Caco-2 (cell line): Measurements from ENCODE around the gene PEX14. TPM values are rescaled to one million over a fixed set of nuclear protein-coding genes. Genes with fewer than 3 reads are reported as not detected.

Source experiments
- BruUV-seq: library from RNA; stranded (reverse); fragments of 400-500 nt; replicated peaks from 2 replicates; lab custom pipeline; 2021; lab: Mats Ljungman, UMichigan
- CTCF ChIA-PET: fragments of 300-600 bp; sonication (Branson Sonifier 250); formaldehyde crosslinking; loops from one replicate; lab custom pipeline; 2022; ENCODE audit warnings: antibody characterized with exemption; lab: Charles Lee
- POLR2A ChIA-PET: fragments of 300-600 bp; sonication (Branson Sonifier 250); formaldehyde crosslinking; loops from one replicate; lab custom pipeline; 2022; ENCODE audit warnings: antibody characterized with exemption; lab: Charles Lee
- DNase-seq, 2 experiments: peaks; one replicate each; pipeline versions ENCODE4 v3.0.0 to v3.0.0-alpha.2; 2020 to 2022
- H3K27me3 ChIP-seq: replicated peaks from 2 replicates; pipeline ENCODE4 v1.6.0; 2011; ENCODE audit warnings: low read length; ENCODE audit not compliant: control insufficient read depth, insufficient read depth
- H3K36me3 ChIP-seq: 2 replicates; pipeline ENCODE4 v1.5.1; 2011; ENCODE audit warnings: low read length; ENCODE audit not compliant: control insufficient read depth, insufficient read depth
- H3K4me1 ChIP-seq: fragments of 250-450 bp; sonication (Bioruptor Pico); 2 replicates; pipeline ENCODE4 v1.5.1; 2020; ENCODE audit warnings: mild to moderate bottlenecking
- H3K4me3 ChIP-seq: 2 replicates; pipeline ENCODE4 v1.5.1; 2011; ENCODE audit warnings: low read depth, mild to moderate bottlenecking, control low read depth, low read length
- H3K9me3 ChIP-seq: fragments of 250-450 bp; sonication (Bioruptor Pico); 2 replicates; pipeline ENCODE4 v1.5.1; 2020; ENCODE audit warnings: mild to moderate bottlenecking, moderate library complexity
- H3K27ac Mint-ChIP-seq: one replicate; pipeline ENCODE4 v1.8.0; 2022; ENCODE audit warnings: mixed read lengths; ENCODE audit not compliant: unreplicated experiment
- H3K27me3 Mint-ChIP-seq: one replicate; pipeline ENCODE4 v1.8.0; 2022; ENCODE audit warnings: mixed read lengths; ENCODE audit not compliant: insufficient read depth, unreplicated experiment
- H3K36me3 Mint-ChIP-seq: one replicate; pipeline ENCODE4 v1.8.0; 2022; ENCODE audit warnings: mild to moderate bottlenecking, mixed read lengths; ENCODE audit not compliant: insufficient read depth, unreplicated experiment
- H3K4me1 Mint-ChIP-seq: one replicate; pipeline ENCODE4 v1.8.0; 2022; ENCODE audit warnings: low read depth, mixed read lengths; ENCODE audit not compliant: unreplicated experiment
- H3K4me3 Mint-ChIP-seq: one replicate; pipeline ENCODE4 v1.8.0; 2022; ENCODE audit warnings: mild to moderate bottlenecking, moderate library complexity, mixed read lengths; ENCODE audit not compliant: unreplicated experiment
- H3K9me3 Mint-ChIP-seq: one replicate; pipeline ENCODE4 v1.8.0; 2022; ENCODE audit warnings: mixed read lengths; ENCODE audit not compliant: unreplicated experiment
- CTCF ChIP-seq, 2 experiments: fragments of 200-600 bp in 1 of 2; IDR thresholded peaks; 1 replicate in 1 of 2; 2 replicates in 1 of 2; pipeline versions ENCODE4 v1.5.1 to v1.8.0; 2011 to 2022; ENCODE audit warnings: antibody characterized with exemption in 1 of 2, control low read depth in 1 of 2, inconsistent platforms in 1 of 2, low read depth in 1 of 2, low read length in 1 of 2, mild to moderate bottlenecking in 1 of 2, moderate library complexity in 1 of 2; ENCODE audit not compliant: insufficient read depth in 1 of 2, severe bottlenecking in 1 of 2, unreplicated experiment in 1 of 2
- intact Hi-C: fragments of 100-400 bp; cut with micrococcal nuclease; formaldehyde crosslinking; loops from one replicate; pipeline ENCODE4 v1.10.0; 2022; ENCODE audit not compliant: unreplicated experiment
- total RNA-seq: library from RNA; stranded (reverse); gene quantifications from 2 replicates; pipeline ENCODE4 v1.2.3, GENCODE V29; 2022

Gene PEX14
- total RNA-seq, 1 experiment from 2014 or later = 22.2 TPM

GRCh38 chr1:10639775-10640578 is 165.2 kb downstream of the PEX14 start:
- Mint-ChIP-seq H3K27ac (no peak overlapping the region), H3K9me3 (no peaks in the 10 kb centered on the region), H3K36me3 (peaks cover 7% of the 10 kb centered on the region), H3K4me3 (no peak overlapping the region), H3K4me1 (peaks cover 4% of the 10 kb centered on the region), H3K27me3 (no peaks in the 10 kb centered on the region)
- no peaks in the 10 kb centered on the region for H3K4me1 ChIP-seq
- intact Hi-C loops = loop anchor here (10.0 kb wide), 1 partner anchor 125 kb away; no protein-coding TSS in a partner anchor
- no peak overlapping the region for H3K4me3 ChIP-seq
- no peaks in the 10 kb centered on the region for H3K27me3 ChIP-seq
- TF ChIP-seq CTCF (IDR thresholded peaks at IDR 0.05; ENCODE audit: insufficient read depth in 1 of 2, low read depth in 1 of 2, low read length in 1 of 2, severe bottlenecking in 1 of 2, unreplicated experiment in 1 of 2) = no peak
- POLR2A ChIA-PET = no interaction called here
- no peak for DNase-seq
- BruUV-seq = no TSS peak
- H3K36me3 ChIP-seq = no peaks in the 10 kb centered on the region
- CTCF ChIA-PET = interaction anchor here (1.1 kb wide), 1 partner anchor 132 kb away, joined by 3 read pairs; no protein-coding TSS in a partner anchor
- no peaks in the 10 kb centered on the region for H3K9me3 ChIP-seq

DNA sequence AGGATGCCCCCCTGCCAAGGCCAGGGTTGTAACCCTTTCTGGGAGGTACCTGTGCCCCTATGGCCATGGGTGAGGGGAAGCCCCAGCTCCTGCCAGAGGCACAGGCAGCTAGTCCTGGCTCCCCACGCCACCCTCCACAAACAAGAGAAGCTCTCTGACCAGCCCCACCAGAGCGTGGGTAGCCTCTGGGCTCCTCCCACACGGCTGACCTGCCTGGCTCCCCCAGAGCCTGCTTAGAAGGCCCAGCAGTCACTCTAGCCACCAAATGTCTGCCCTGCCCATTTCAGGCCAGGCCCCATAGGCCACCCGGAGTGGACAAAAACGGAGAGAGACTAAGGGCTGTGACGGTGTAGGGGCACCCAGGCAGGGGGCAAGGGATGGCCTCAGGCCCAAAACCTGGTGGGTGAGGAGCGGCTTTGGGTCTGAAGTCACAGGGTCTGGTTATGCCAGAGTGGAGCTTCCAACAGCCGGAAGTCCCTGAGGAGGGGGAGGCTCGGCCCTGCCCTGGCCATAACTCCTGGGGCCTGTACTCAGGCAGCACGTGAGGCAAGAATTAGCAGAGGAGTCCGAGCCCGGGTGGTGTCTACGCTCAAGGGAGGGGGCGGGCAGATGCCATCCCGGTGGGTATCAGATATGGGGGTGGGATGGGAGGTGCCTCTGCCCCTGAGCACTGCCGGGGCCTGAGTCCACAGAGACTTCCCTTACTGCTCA is 166.2 kb downstream of the PEX14 start:
- Mint-ChIP-seq H3K27ac (peak overlapping the region; percentile 32), H3K9me3 (no peaks in the 10 kb centered on the region), H3K4me3 (no peak overlapping the region), H3K36me3 (peaks cover 7% of the 10 kb centered on the region), H3K27me3 (no peaks in the 10 kb centered on the region), H3K4me1 (peaks cover 4% of the 10 kb centered on the region)
- no peak for TF ChIP-seq CTCF (IDR thresholded peaks at IDR 0.05; ENCODE audit: insufficient read depth in 1 of 2, low read depth in 1 of 2, low read length in 1 of 2, severe bottlenecking in 1 of 2, unreplicated experiment in 1 of 2)
- H3K4me3 ChIP-seq = no peak overlapping the region
- POLR2A ChIA-PET = no interaction called here
- H3K36me3 ChIP-seq = no peaks in the 10 kb centered on the region
- CTCF ChIA-PET = interaction anchor here (1.1 kb wide), 1 partner anchor 133 kb away, joined by 3 read pairs; no protein-coding TSS in a partner anchor
- H3K4me1 ChIP-seq = no peaks in the 10 kb centered on the region
- H3K27me3 ChIP-seq = no peaks in the 10 kb centered on the region
- intact Hi-C loops = no loop called here
- H3K9me3 ChIP-seq = no peaks in the 10 kb centered on the region
- DNase-seq = no peak
- BruUV-seq = no TSS peak

GRCh38 chr1:10641976-10642375 is 167.2 kb downstream of the PEX14 start:
- H3K4me1 Mint-ChIP-seq = peaks cover 4% of the 10 kb centered on the region
- no TSS peak for BruUV-seq
- H3K9me3 ChIP-seq = no peaks in the 10 kb centered on the region
- H3K4me1 ChIP-seq = no peaks in the 10 kb centered on the region
- H3K27me3 ChIP-seq = no peaks in the 10 kb centered on the region
- CTCF ChIA-PET = no interaction called here
- intact Hi-C loops = no loop called here
- H3K27ac Mint-ChIP-seq = no peak overlapping the region
- no peak overlapping the region for H3K4me3 ChIP-seq
- POLR2A ChIA-PET = no interaction called here
- H3K27me3 Mint-ChIP-seq = no peaks in the 10 kb centered on the region
- H3K9me3 Mint-ChIP-seq = no peaks in the 10 kb centered on the region
- no peaks in the 10 kb centered on the region for H3K36me3 ChIP-seq
- no peak overlapping the region for H3K4me3 Mint-ChIP-seq
- peaks cover 6% of the 10 kb centered on the region for H3K36me3 Mint-ChIP-seq
- DNase-seq = no peak
- TF ChIP-seq CTCF (IDR thresholded peaks at IDR 0.05; ENCODE audit: insufficient read depth in 1 of 2, low read depth in 1 of 2, low read length in 1 of 2, severe bottlenecking in 1 of 2, unreplicated experiment in 1 of 2) = no peak
